Prostate gland (tissue), 2 donors: ENCODE measurements around the gene ZBTB2. TPM values are rescaled to one million over a fixed set of nuclear protein-coding genes. Genes with fewer than 3 reads are reported as not detected.
"Not testable (repeated sequence)": the region's sequence is repeated elsewhere in the genome, so short reads cannot be mapped to it uniquely, and the experiment has no call there.

Experiments
- DNase-seq: peaks from one replicate; pipeline ENCODE4 v3.0.0-alpha.2; 2019; ENCODE audit warnings: low spot score
- H3K27ac ChIP-seq, 2 donors: fragments of 200-600 bp; sonication (generic); 2 replicates each; pipeline ENCODE4 v1.5.1; 2017 to 2019
- H3K27me3 ChIP-seq: fragments of 200-600 bp; sonication (generic); replicated peaks from 2 replicates; pipeline ENCODE4 v1.5.1; 2019; ENCODE audit not compliant: insufficient read depth
- H3K36me3 ChIP-seq, 2 donors: fragments of 200-600 bp; sonication (generic); 1 replicate in 1 of 2; 2 replicates in 1 of 2; pipeline versions ENCODE4 v1.5.1 to v1.8.1; 2017 to 2019
- H3K4me1 ChIP-seq: fragments of 200-600 bp; sonication (generic); replicated peaks from 2 replicates; pipeline ENCODE4 v1.5.1; 2019
- H3K4me3 ChIP-seq, 2 donors: fragments of 200-600 bp; sonication (generic); 2 replicates each; pipeline ENCODE4 v1.5.1; 2017 to 2019
- H3K9me3 ChIP-seq: fragments of 200-600 bp; sonication (generic); 2 replicates; pipeline ENCODE4 v1.5.1; 2017
- CTCF ChIP-seq, 4 experiments: fragments of 200-600 bp in 2 of 4; fragments of 450-650 bp in 2 of 4; sonication (generic) in 2 of 4; IDR thresholded peaks; 1 replicate in 3 of 4; 2 replicates in 1 of 4; pipeline ENCODE4 v1.5.1; 2016 to 2019; ENCODE audit warnings: antibody characterized with exemption in 4 of 4, mild to moderate bottlenecking in 2 of 4, moderate library complexity in 2 of 4
- POLR2A ChIP-seq: fragments of 450-650 bp; IDR thresholded peaks from one replicate; pipeline ENCODE4 v1.6.1; 2016; ENCODE audit warnings: antibody characterized with exemption, mild to moderate bottlenecking
- POLR2AphosphoS5 ChIP-seq: sonication (generic); formaldehyde crosslinking; IDR thresholded peaks from one replicate; pipeline ENCODE4 v1.6.1; 2017; ENCODE audit warnings: antibody characterized with exemption
- WGBS: methylation state at CpG from one replicate; pipeline ENCODE4 v1.1.5; 2018; 5-methylcytosine and 5-hydroxymethylcytosine counted together
- intact Hi-C: fragments of 100-400 bp; cut with DNase I; formaldehyde crosslinking; loops from one replicate; pipeline ENCODE4 v1.14.2; 2022
- small RNA-seq, 2 donors: library from RNA; depleted of rRNA; stranded (forward); fragments of <200 nt; gene quantifications; one replicate each; pipeline ENCODE3, GENCODE V24; 2016
- total RNA-seq, 2 donors: library from RNA; depleted of rRNA; stranded (reverse); fragments of >200 nt; gene quantifications; one replicate each; pipeline ENCODE4 v1.1.0, GENCODE V29; 2016

The ZBTB2 gene
- total RNA-seq, 2 donors from 2014 or later, result 8.1 to 13.6 TPM

- 92% methylated on average over 7 of the region's 7 CpGs for WGBS
- H3K27ac ChIP-seq, result no peak overlapping the region
Observed at GRCh38 chr6:151320140-151320539, 71.2 kb downstream of the ZBTB2 start.

GRCh38 chr6:151317995-151318365, 73.4 kb downstream of the ZBTB2 start:
- intact Hi-C loops, result no loop called here
- Histone ChIP-seq H3K4me3 (no peak overlapping the region), H3K27me3 (no peaks in the 10 kb centered on the region), H3K36me3 (no peaks in the 10 kb centered on the region), H3K4me1 (no peaks in the 10 kb centered on the region), H3K9me3 (no peaks in the 10 kb centered on the region), H3K27ac (no peak overlapping the region)
- TF ChIP-seq POLR2AphosphoS5 (no peak), CTCF (IDR thresholded peaks at IDR 0.05) (no peak), POLR2A (no peak)
- 83% methylated on average over 3 of the region's 3 CpGs for WGBS
- no peak for DNase-seq

More at GRCh38 chr6:151320140-151320539, 71.2 kb downstream of the ZBTB2 start:
- TF ChIP-seq CTCF (IDR thresholded peaks at IDR 0.05) (no peak), POLR2A (no peak), POLR2AphosphoS5 (no peak)
- Histone ChIP-seq H3K9me3 (no peaks in the 10 kb centered on the region), H3K36me3 (no peaks in the 10 kb centered on the region), H3K4me1 (peaks cover 8% of the 10 kb centered on the region), H3K4me3 (no peak overlapping the region), H3K27me3 (no peaks in the 10 kb centered on the region)
- intact Hi-C loops, result no loop called here
- no peak for DNase-seq

- no peak for DNase-seq
- Histone ChIP-seq H3K4me1 (no peaks in the 10 kb centered on the region), H3K9me3 (no peaks in the 10 kb centered on the region), H3K27ac (no peak overlapping the region), H3K4me3 (no peak overlapping the region), H3K27me3 (no peaks in the 10 kb centered on the region), H3K36me3 (no peaks in the 10 kb centered on the region)
- TF ChIP-seq POLR2A, result no peak
- no peak for TF ChIP-seq CTCF (IDR thresholded peaks at IDR 0.05)
- no peak for TF ChIP-seq POLR2AphosphoS5
- WGBS, result 67% methylated on average over 2 of the region's 2 CpGs
- intact Hi-C loops, result no loop called here
Observed at GRCh38 chr6:151317103-151317994, 74.0 kb downstream of the ZBTB2 start.

DNA sequence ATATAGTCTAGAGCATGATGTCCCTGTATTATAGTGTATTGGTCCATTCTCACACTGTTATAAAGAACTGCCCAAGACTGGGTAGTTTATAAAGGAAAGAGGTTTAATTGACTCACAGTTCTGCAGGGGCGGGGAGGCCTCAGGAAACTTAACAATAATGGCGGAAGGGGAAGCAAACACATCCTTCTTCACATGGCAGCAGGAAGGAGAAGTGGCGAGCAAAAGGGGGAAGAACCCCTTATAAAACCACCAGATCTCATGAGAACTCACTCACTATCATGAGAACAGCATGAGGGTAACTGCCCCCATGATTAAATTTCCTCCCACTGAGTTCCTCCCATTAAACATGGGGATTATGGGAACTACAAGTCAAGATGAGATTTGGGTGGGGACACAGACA, 75.7 kb downstream of the ZBTB2 start:
- intact Hi-C loops, H3K4me3 ChIP-seq, H3K27me3 ChIP-seq, DNase-seq, H3K36me3 ChIP-seq, H3K27ac ChIP-seq, H3K4me1 ChIP-seq, H3K9me3 ChIP-seq: not testable (repeated sequence)
- WGBS, result 92% methylated on average over 3 of the region's 3 CpGs

Small RNA genes within 50 kb of the gene (small RNA-seq; reads per million reads assigned to genes)
- gene RF00019, result 0 reads per million in 2 donors

Other genes with a start within 250 kb of the ZBTB2 start
- 100 to 1,000 TPM in 1 of 2 donors, 10 to 100 TPM in 1; 29.4 to 159 TPM for gene AKAP12, start 151.6 kb downstream of the ZBTB2 start, total RNA-seq
- 10 to 100 TPM; 17.1 to 22.9 TPM for gene RMND1, start 60.6 kb upstream of the ZBTB2 start, total RNA-seq
- under 1 TPM; 0.32 to 0.85 TPM for gene CCDC170, start 102.5 kb upstream of the ZBTB2 start, total RNA-seq